ENCODE results near the gene UROD. TPM values are rescaled to one million over a fixed set of nuclear protein-coding genes. Genes with fewer than 3 reads are reported as not detected.
A peak's percentile ranks its signal among the peaks of the same experiment; 100 is the strongest.
"Not testable (repeated sequence)": the region's sequence is repeated elsewhere in the genome, so short reads cannot be mapped to it uniquely, and the experiment has no call there.

Gene UROD
- total RNA-seq, 1 donor from 2014 or later = 77.4 TPM

DNA sequence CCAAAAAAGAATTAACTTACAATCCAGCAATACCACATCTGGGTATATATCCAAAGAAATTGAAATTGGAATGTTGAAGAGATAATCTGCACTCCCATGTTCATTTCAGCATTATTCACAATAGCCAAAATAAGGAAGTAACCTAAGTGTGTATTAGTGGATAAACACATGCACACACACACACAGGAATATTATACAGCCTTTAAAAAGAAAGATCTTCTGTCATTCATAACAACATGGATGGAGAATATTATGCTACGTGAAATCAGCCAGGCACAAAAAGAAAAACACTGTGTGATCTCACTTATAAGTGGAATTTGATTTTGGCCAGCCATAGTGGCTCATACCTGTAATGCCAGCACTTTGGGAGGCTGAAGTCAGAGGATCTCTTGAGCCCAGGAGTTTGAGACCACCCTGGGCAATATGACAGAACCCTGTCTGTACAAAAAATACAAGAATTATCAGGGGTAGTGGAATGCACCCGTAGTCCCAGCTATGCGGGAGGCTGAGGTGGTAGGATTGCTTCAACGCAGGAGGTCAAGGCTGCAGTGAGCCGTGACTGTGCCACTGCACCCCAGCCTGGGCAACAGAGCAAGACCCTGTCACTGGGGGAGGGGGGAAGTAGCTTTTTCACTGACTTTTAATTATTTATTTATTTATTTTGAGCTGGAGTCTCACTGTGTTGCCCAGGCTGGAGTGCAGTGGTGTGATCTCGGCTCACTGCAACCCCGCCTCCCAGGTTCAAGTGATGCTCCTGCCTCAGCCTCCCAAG is 16.4 kb upstream of the UROD start:
- Mint-ChIP-seq H3K27me3 (ENCODE audit: low read depth) (no peaks in the 10 kb centered on the region), H3K4me1 (no peaks in the 10 kb centered on the region), H3K27ac (ENCODE audit: unreplicated experiment) (no peak overlapping the region), H3K9me3 (no peaks in the 10 kb centered on the region), H3K4me3 (no peak overlapping the region), H3K36me3 (ENCODE audit: low read depth) (no peaks in the 10 kb centered on the region)
- TF ChIP-seq, protein P1, sequence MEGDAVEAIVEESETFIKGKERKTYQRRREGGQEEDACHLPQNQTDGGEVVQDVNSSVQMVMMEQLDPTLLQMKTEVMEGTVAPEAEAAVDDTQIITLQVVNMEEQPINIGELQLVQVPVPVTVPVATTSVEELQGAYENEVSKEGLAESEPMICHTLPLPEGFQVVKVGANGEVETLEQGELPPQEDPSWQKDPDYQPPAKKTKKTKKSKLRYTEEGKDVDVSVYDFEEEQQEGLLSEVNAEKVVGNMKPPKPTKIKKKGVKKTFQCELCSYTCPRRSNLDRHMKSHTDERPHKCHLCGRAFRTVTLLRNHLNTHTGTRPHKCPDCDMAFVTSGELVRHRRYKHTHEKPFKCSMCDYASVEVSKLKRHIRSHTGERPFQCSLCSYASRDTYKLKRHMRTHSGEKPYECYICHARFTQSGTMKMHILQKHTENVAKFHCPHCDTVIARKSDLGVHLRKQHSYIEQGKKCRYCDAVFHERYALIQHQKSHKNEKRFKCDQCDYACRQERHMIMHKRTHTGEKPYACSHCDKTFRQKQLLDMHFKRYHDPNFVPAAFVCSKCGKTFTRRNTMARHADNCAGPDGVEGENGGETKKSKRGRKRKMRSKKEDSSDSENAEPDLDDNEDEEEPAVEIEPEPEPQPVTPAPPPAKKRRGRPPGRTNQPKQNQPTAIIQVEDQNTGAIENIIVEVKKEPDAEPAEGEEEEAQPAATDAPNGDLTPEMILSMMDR (conservative IDR thresholded peaks at IDR 0.05) = no peak
- DNase-seq (ENCODE audit: low read depth, low spot score) = no peak

DNA sequence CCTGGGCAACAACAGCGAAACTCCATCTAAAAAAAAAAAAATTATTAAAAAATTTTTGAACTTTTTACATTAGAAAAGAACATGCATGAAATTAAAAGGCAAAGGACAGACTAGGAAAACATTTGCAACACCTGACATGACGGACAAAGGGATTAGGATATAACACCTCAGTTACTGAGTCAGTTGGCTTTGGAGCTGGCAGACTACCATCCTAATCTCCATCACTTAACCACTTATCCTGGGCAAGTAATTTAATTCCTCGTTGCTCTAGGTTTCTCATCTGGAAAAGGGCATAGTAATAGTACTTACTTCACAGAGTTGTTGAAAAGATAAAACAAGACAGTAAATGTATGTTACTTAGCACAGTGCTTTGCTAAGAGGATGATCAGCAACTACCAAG is 12.8 kb upstream of the UROD start:
- H3K9me3 Mint-ChIP-seq = no peaks in the 10 kb centered on the region
- no peaks in the 10 kb centered on the region for H3K4me1 Mint-ChIP-seq
- H3K27ac Mint-ChIP-seq (ENCODE audit: unreplicated experiment) = peak overlapping the region; percentile 43
- H3K4me3 Mint-ChIP-seq = no peak overlapping the region
- DNase-seq (ENCODE audit: low read depth, low spot score) = no peak
- H3K27me3 Mint-ChIP-seq (ENCODE audit: low read depth) = no peaks in the 10 kb centered on the region
- TF ChIP-seq, protein P1 (conservative IDR thresholded peaks at IDR 0.05) = no peak
- H3K36me3 Mint-ChIP-seq (ENCODE audit: low read depth) = peaks cover 9% of the 10 kb centered on the region

DNA sequence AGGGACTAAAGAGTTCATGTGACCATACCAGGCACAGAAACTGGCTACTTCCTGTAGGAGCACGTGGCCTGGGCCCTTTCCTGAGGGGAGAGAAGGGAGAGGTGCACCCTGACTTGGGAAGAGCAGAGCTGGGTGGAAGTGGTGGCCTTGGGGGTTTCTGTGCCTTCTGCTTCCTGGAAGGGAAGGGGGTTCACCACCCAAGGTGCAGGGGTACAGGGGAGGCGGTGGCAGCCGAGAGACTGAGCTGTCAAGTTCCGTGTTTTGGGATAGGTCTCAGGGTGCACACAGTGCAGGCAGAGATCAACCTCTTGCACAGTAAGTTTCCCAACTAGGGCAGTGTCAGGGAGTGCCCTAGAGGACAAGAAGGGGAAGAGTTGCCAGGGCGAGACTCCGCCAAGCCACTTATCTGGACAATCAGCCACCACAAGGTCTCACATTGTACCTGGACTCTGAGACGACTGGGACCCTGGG is 11.0 kb upstream of the UROD start:
- no peaks in the 10 kb centered on the region for H3K27me3 Mint-ChIP-seq (ENCODE audit: low read depth)
- H3K9me3 Mint-ChIP-seq = no peaks in the 10 kb centered on the region
- peaks cover 9% of the 10 kb centered on the region for H3K36me3 Mint-ChIP-seq (ENCODE audit: low read depth)
- no peaks in the 10 kb centered on the region for H3K4me1 Mint-ChIP-seq
- TF ChIP-seq, protein P1 (conservative IDR thresholded peaks at IDR 0.05) = no peak
- no peak overlapping the region for H3K27ac Mint-ChIP-seq (ENCODE audit: unreplicated experiment)
- no peak for DNase-seq (ENCODE audit: low read depth, low spot score)
- H3K4me3 Mint-ChIP-seq = no peak overlapping the region

DNA sequence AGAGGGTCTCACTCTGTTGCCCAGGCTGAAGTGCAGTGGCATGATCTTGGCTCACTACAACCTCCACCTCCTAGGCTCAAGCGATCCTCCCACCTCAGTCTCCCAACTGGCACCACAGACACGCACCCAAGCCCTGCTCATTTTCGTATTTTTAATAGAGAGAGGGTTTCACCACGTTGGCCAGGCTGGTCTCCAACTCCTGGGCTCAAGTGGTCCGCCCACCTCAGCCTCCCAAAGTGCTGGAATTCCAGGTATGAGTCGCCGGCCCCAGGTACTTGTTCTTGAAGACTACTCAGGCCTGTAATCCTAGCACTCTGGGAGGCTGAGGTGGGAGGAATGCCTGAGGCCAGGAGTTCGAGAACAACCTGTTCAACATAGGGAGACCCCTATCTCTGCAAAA is 10.5 kb upstream of the UROD start:
- not testable (repeated sequence) for H3K27me3 Mint-ChIP-seq (ENCODE audit: low read depth); H3K9me3 Mint-ChIP-seq; H3K4me1 Mint-ChIP-seq; H3K27ac Mint-ChIP-seq (ENCODE audit: unreplicated experiment); H3K36me3 Mint-ChIP-seq (ENCODE audit: low read depth); H3K4me3 Mint-ChIP-seq; DNase-seq (ENCODE audit: low read depth, low spot score)

DNA sequence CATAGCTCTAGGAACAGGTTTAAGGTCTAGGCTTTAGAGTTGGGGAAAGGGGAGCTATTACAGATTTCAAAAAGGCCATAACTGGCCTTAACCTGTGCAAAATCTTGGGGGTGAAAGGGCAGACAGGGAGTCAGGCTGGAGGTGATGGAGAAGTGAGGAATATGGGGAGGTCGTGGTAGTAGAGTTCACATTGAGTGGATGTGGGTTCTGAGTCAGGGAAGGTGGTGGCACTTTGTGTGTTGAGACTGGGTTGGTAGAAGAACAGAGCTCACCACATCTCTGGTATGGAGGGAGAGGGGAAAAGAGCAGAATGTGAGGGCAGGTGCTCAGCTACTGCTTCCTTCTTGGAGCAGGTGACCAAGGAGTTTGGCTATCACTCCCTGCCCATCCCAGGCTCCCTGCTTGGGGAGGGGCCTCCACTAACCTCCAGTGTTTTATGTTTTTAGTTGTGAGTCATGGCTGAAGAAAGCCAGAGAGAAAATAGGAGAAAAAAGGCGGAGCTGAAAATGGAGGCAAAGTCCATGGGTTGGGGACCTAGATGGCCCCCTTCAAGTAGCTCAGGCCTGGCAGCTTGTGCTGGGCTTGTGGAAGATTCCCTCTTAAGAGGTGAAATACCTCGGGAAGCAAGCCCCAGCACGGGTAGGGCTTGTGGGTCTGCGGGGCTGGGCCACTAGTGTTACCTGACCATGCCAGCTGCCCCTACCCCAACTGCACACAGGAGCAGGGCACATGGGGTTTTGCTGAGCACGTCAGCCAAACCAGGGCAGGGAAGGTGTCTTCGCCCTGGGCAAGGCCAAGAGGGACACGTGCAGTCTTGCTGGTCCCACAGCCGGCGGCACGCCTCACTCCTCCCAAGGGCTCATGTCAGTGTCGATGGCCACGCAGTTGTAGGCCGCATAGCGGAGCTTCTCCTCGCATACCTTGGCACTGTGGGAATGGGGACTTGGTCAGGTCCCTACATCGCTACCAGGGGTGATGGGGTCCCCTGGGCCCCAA is 9.1 kb upstream of the UROD start:
- Mint-ChIP-seq H3K36me3 (ENCODE audit: low read depth) (peaks cover 9% of the 10 kb centered on the region), H3K4me1 (no peaks in the 10 kb centered on the region), H3K9me3 (no peaks in the 10 kb centered on the region), H3K27ac (ENCODE audit: unreplicated experiment) (peak overlapping the region; percentile 27), H3K27me3 (ENCODE audit: low read depth) (no peaks in the 10 kb centered on the region), H3K4me3 (no peak overlapping the region)
- no peak for DNase-seq (ENCODE audit: low read depth, low spot score)
- TF ChIP-seq, protein P1 (conservative IDR thresholded peaks at IDR 0.05) = no peak

All from neural crest cell (in vitro differentiated cells).